ENCODE results near the gene NKX3-2. TPM values are rescaled to one million over a fixed set of nuclear protein-coding genes. Genes with fewer than 3 reads are reported as not detected.
A peak's percentile ranks its signal among the peaks of the same experiment; 100 is the strongest.

Gene NKX3-2
- 1 to 10 TPM in 1 of 2 donors, under 1 TPM in 1; 0.11 to 1.5 TPM for total RNA-seq
- polyA plus RNA-seq (2013, experiment 1 of 2) = 2.2 TPM
- 2.1 TPM for polyA plus RNA-seq (2013, experiment 2 of 2)
- long read RNA-seq, experiment 1 = 0 reads
- long read RNA-seq, experiment 2, partial matches to known transcripts = 0 of 1 reads
- long read RNA-seq, experiment 2, other reads (novel, unspliced or antisense) = 1 of 1 reads
- long read RNA-seq, experiment 3 = 0 reads
- long read RNA-seq, experiment 4 = 0 reads

- H3K4me1 Mint-ChIP-seq = peaks cover 12% of the 10 kb centered on the region
These were observed at the start of gene NKX3-2 for GRCh38 chr4:13543839-13544605. Gene NKX3-2, minus strand, starts transcription at chr4:13544508. Its CDS starts 94 bp downstream, at chr4:13544414.

GRCh38 chr4:13592220-13592619 is 47.9 kb upstream of the NKX3-2 start:
- Mint-ChIP-seq H3K36me3 (ENCODE audit: low read depth) (peaks cover 51% of the 10 kb centered on the region), H3K27me3 (ENCODE audit: insufficient read depth) (no peaks in the 10 kb centered on the region), H3K4me1 (no peaks in the 10 kb centered on the region), H3K27ac (no peak overlapping the region), H3K9me3 (no peaks in the 10 kb centered on the region), H3K4me3 (no peak overlapping the region)
- H3K36me3 ChIP-seq (ENCODE audit: control insufficient read depth, insufficient read depth, low read length) = peaks cover 78% of the 10 kb centered on the region
- H3K9ac ChIP-seq (ENCODE audit: extremely low read depth, low read length, poor library complexity, severe bottlenecking) = no peak overlapping the region
- H3K4me1 ChIP-seq (ENCODE audit: control insufficient read depth, insufficient read depth, low read length) = no peaks in the 10 kb centered on the region
- no peak overlapping the region for H3K27ac ChIP-seq (ENCODE audit: low read depth, low read length)
- DNase-seq = no peak
- no peak overlapping the region for H3K4me3 ChIP-seq (ENCODE audit: low read length)
- 95 to 100% methylated on average over 2 to 3 of the region's 4 CpGs for WGBS, 2 experiments (ENCODE audit: insufficient coverage in 1 of 2, insufficient read length in 1 of 2)
- no peaks in the 10 kb centered on the region for H3K27me3 ChIP-seq (ENCODE audit: control insufficient read depth, insufficient read depth, low read length, poor library complexity, severe bottlenecking)
- no peaks in the 10 kb centered on the region for H3K9me3 ChIP-seq (ENCODE audit: control insufficient read depth, low read length)
- TF ChIP-seq CTCF (conservative IDR thresholded peaks at IDR 0.05) = no peak

More at GRCh38 chr4:13543839-13544605, at the start of gene NKX3-2:
- TF ChIP-seq CTCF (conservative IDR thresholded peaks at IDR 0.05) = no peak
- peak within 1 kb of the TSS; percentile 81 for H3K4me3 ChIP-seq (ENCODE audit: low read length)
- H3K27me3 ChIP-seq (ENCODE audit: control insufficient read depth, insufficient read depth, low read length, poor library complexity, severe bottlenecking) = peaks cover 92% of the 10 kb centered on the region
- 0% methylated on average over 18 to 96 of the region's 96 CpGs for WGBS, 2 experiments (ENCODE audit: insufficient coverage in 1 of 2, insufficient read length in 1 of 2)
- H3K27ac ChIP-seq (ENCODE audit: low read depth, low read length) = peak within 1 kb of the TSS; percentile 51
- peak within 1 kb of the TSS; percentile 69 for H3K4me3 Mint-ChIP-seq
- peak; percentile 84 for DNase-seq
- H3K36me3 ChIP-seq (ENCODE audit: control insufficient read depth, insufficient read depth, low read length) = no peaks in the 10 kb centered on the region
- H3K27me3 Mint-ChIP-seq (ENCODE audit: insufficient read depth) = peaks cover 89% of the 10 kb centered on the region
- no peaks in the 10 kb centered on the region for H3K4me1 ChIP-seq (ENCODE audit: control insufficient read depth, insufficient read depth, low read length)
- H3K9me3 ChIP-seq (ENCODE audit: control insufficient read depth, low read length) = no peaks in the 10 kb centered on the region
- H3K9ac ChIP-seq (ENCODE audit: extremely low read depth, low read length, poor library complexity, severe bottlenecking) = peak within 1 kb of the TSS; percentile 20
- H3K9me3 Mint-ChIP-seq = peaks cover 6% of the 10 kb centered on the region
- peak within 1 kb of the TSS; percentile 32 for H3K27ac Mint-ChIP-seq
- H3K36me3 Mint-ChIP-seq (ENCODE audit: low read depth) = no peaks in the 10 kb centered on the region

GRCh38 chr4:13590766-13591165 is 46.5 kb upstream of the NKX3-2 start:
- 82% methylated on average over 1 of the region's 2 CpGs; no CpG with 5 or more reads in 1 of the 2 experiments for WGBS, 2 experiments (ENCODE audit: insufficient coverage in 1 of 2, insufficient read length in 1 of 2)
- DNase-seq = no peak
- no peaks in the 10 kb centered on the region for H3K9me3 ChIP-seq (ENCODE audit: control insufficient read depth, low read length)
- Mint-ChIP-seq H3K27ac (no peak overlapping the region), H3K9me3 (no peaks in the 10 kb centered on the region), H3K27me3 (ENCODE audit: insufficient read depth) (no peaks in the 10 kb centered on the region), H3K4me1 (no peaks in the 10 kb centered on the region), H3K36me3 (ENCODE audit: low read depth) (peaks cover 44% of the 10 kb centered on the region), H3K4me3 (no peak overlapping the region)
- H3K9ac ChIP-seq (ENCODE audit: extremely low read depth, low read length, poor library complexity, severe bottlenecking) = no peak overlapping the region
- no peaks in the 10 kb centered on the region for H3K27me3 ChIP-seq (ENCODE audit: control insufficient read depth, insufficient read depth, low read length, poor library complexity, severe bottlenecking)
- peaks cover 78% of the 10 kb centered on the region for H3K36me3 ChIP-seq (ENCODE audit: control insufficient read depth, insufficient read depth, low read length)
- H3K27ac ChIP-seq (ENCODE audit: low read depth, low read length) = no peak overlapping the region
- no peaks in the 10 kb centered on the region for H3K4me1 ChIP-seq (ENCODE audit: control insufficient read depth, insufficient read depth, low read length)
- H3K4me3 ChIP-seq (ENCODE audit: low read length) = no peak overlapping the region
- TF ChIP-seq CTCF (conservative IDR thresholded peaks at IDR 0.05) = no peak
